Measurements from ENCODE around the gene ENOX2. TPM values are rescaled to one million over a fixed set of nuclear protein-coding genes. Genes with fewer than 3 reads are reported as not detected.
"Not testable (repeated sequence)": the region's sequence is repeated elsewhere in the genome, so short reads cannot be mapped to it uniquely, and the experiment has no call there.

Gene ENOX2
- polyA plus RNA-seq, 1 donor, result 19.4 TPM

- no peak for DNase-seq
Measured at GRCh38 chrX:130828641-130829040, 74.4 kb downstream of the ENOX2 start.

- no peak for DNase-seq
Measured at GRCh38 chrX:130827648-130828047, 75.4 kb downstream of the ENOX2 start.

- no peak for DNase-seq
Measured at GRCh38 chrX:130826249-130826648, 76.8 kb downstream of the ENOX2 start.

GRCh38 chrX:130825525-130825924 lies 77.5 kb downstream of the ENOX2 start:
- DNase-seq, result no peak

GRCh38 chrX:130819367-130819766 lies 83.6 kb downstream of the ENOX2 start:
- not testable (repeated sequence) for DNase-seq

- not testable (repeated sequence) for DNase-seq
Measured at GRCh38 chrX:130813932-130814331, 89.1 kb downstream of the ENOX2 start.

- DNase-seq, result no peak
Measured at GRCh38 chrX:130810561-130810960, 92.4 kb downstream of the ENOX2 start.

- no peak for DNase-seq
Measured at GRCh38 chrX:130805903-130806302, 97.1 kb downstream of the ENOX2 start.

GRCh38 chrX:130803537-130803936 lies 99.5 kb downstream of the ENOX2 start:
- no peak for DNase-seq

GRCh38 chrX:130801901-130802300 lies 101.1 kb downstream of the ENOX2 start:
- DNase-seq, result no peak

- no peak for DNase-seq
Measured at GRCh38 chrX:130799393-130799792, 103.6 kb downstream of the ENOX2 start.

- no peak for DNase-seq
Measured at GRCh38 chrX:130793975-130794374, 109.0 kb downstream of the ENOX2 start.

GRCh38 chrX:130791870-130792269 lies 111.1 kb downstream of the ENOX2 start:
- not testable (repeated sequence) for DNase-seq

GRCh38 chrX:130789793-130790192 lies 113.2 kb downstream of the ENOX2 start:
- DNase-seq, result no peak

GRCh38 chrX:130788786-130789581 lies 114.0 kb downstream of the ENOX2 start:
- no peak for DNase-seq

- no peak for DNase-seq
Measured at GRCh38 chrX:130786030-130786429, 117.0 kb downstream of the ENOX2 start.

- DNase-seq, result no peak
Measured at GRCh38 chrX:130778773-130779172, 124.2 kb downstream of the ENOX2 start.

- no peak for DNase-seq
Measured at GRCh38 chrX:130775849-130776248, 127.2 kb downstream of the ENOX2 start.

GRCh38 chrX:130772776-130773143 lies 130.2 kb downstream of the ENOX2 start:
- DNase-seq, result no peak

- no peak for DNase-seq
Measured at GRCh38 chrX:130772105-130772775, 130.8 kb downstream of the ENOX2 start.

GRCh38 chrX:130771648-130772047 lies 131.4 kb downstream of the ENOX2 start:
- DNase-seq, result no peak

GRCh38 chrX:130771230-130771629 lies 131.8 kb downstream of the ENOX2 start:
- no peak for DNase-seq

GRCh38 chrX:130770615-130771014 lies 132.4 kb downstream of the ENOX2 start:
- DNase-seq, result no peak

- DNase-seq, result no peak
Measured at GRCh38 chrX:130769835-130770234, 133.2 kb downstream of the ENOX2 start.
